ENCODE results near the gene TMEM191B. TPM values are rescaled to one million over a fixed set of nuclear protein-coding genes. Genes with fewer than 3 reads are reported as not detected.
"Not testable (repeated sequence)": the region's sequence is repeated elsewhere in the genome, so short reads cannot be mapped to it uniquely, and the experiment has no call there.

The TMEM191B gene
- 1 to 10 TPM in 1 of 3 donors, not detected in 2; 2.9 TPM for total RNA-seq
- long read RNA-seq, donor 1, result 0 reads
- long read RNA-seq, donor 2, partial matches to known transcripts, result 1 of 1 reads
- long read RNA-seq, donor 2, other reads (novel, unspliced or antisense), result 0 of 1 reads

- H3K9me3 ChIP-seq; H3K4me1 ChIP-seq (ENCODE audit: low read depth); H3K4me3 ChIP-seq; H3K36me3 ChIP-seq (ENCODE audit: low read depth); intact Hi-C loops (cut with DNase I, micrococcal nuclease); DNase-seq: not testable (repeated sequence)
- peak; percentile 10 for ATAC-seq
Measured at GRCh38 chr22:18527752-18528596, at the start of gene TMEM191B. Gene TMEM191B (plus strand): TSS chr22:18527802. CDS start chr22:18527981, 179 bp downstream.

GRCh38 chr22:18496227-18496626 lies 31.4 kb upstream of the TMEM191B start:
- intact Hi-C loops (cut with DNase I, micrococcal nuclease), result not testable (repeated sequence)

GRCh38 chr22:18511327-18511726 lies 16.3 kb upstream of the TMEM191B start:
- intact Hi-C loops (cut with DNase I, micrococcal nuclease); DNase-seq; H3K4me1 ChIP-seq (ENCODE audit: low read depth); H3K9me3 ChIP-seq; ATAC-seq; H3K36me3 ChIP-seq (ENCODE audit: low read depth); H3K4me3 ChIP-seq: not testable (repeated sequence)

More at GRCh38 chr22:18496227-18496626, 31.4 kb upstream of the TMEM191B start:
- not testable (repeated sequence) for H3K4me1 ChIP-seq (ENCODE audit: low read depth); H3K4me3 ChIP-seq; ATAC-seq; DNase-seq; H3K9me3 ChIP-seq; H3K36me3 ChIP-seq (ENCODE audit: low read depth)

GRCh38 chr22:18512378-18512777 lies 15.2 kb upstream of the TMEM191B start:
- DNase-seq; intact Hi-C loops (cut with DNase I, micrococcal nuclease); H3K4me1 ChIP-seq (ENCODE audit: low read depth); H3K36me3 ChIP-seq (ENCODE audit: low read depth); H3K4me3 ChIP-seq; ATAC-seq; H3K9me3 ChIP-seq: not testable (repeated sequence)

- H3K4me1 ChIP-seq (ENCODE audit: low read depth); DNase-seq; H3K9me3 ChIP-seq; ATAC-seq; H3K36me3 ChIP-seq (ENCODE audit: low read depth); intact Hi-C loops (cut with DNase I, micrococcal nuclease); H3K4me3 ChIP-seq: not testable (repeated sequence)
Measured at GRCh38 chr22:18513454-18513853, 14.1 kb upstream of the TMEM191B start.

- H3K36me3 ChIP-seq (ENCODE audit: low read depth); DNase-seq; H3K4me1 ChIP-seq (ENCODE audit: low read depth); H3K9me3 ChIP-seq; intact Hi-C loops (cut with DNase I, micrococcal nuclease); ATAC-seq; H3K4me3 ChIP-seq: not testable (repeated sequence)
Measured at GRCh38 chr22:18518061-18518460, 9.5 kb upstream of the TMEM191B start, which contains the start of gene GGTLC3. Gene GGTLC3 (minus strand): TSS chr22:18518161. CDS start chr22:18517897, 264 bp downstream.

GRCh38 chr22:18522762-18523161 lies 4.8 kb upstream of the TMEM191B start:
- H3K9me3 ChIP-seq; H3K4me3 ChIP-seq; DNase-seq; H3K36me3 ChIP-seq (ENCODE audit: low read depth); ATAC-seq; H3K4me1 ChIP-seq (ENCODE audit: low read depth); intact Hi-C loops (cut with DNase I, micrococcal nuclease): not testable (repeated sequence)

- H3K36me3 ChIP-seq (ENCODE audit: low read depth); DNase-seq; intact Hi-C loops (cut with DNase I, micrococcal nuclease); H3K4me3 ChIP-seq; H3K4me1 ChIP-seq (ENCODE audit: low read depth); H3K9me3 ChIP-seq: not testable (repeated sequence)
- peak; percentile 45 for ATAC-seq
Measured at GRCh38 chr22:18523328-18523727, 4.3 kb upstream of the TMEM191B start.

GRCh38 chr22:18528597-18529415 lies 1.2 kb downstream of the TMEM191B start:
- DNase-seq, result peak; percentile 80 to 90 (median 84)
- H3K4me1 ChIP-seq (ENCODE audit: low read depth); H3K36me3 ChIP-seq (ENCODE audit: low read depth); intact Hi-C loops (cut with DNase I, micrococcal nuclease); H3K9me3 ChIP-seq; H3K4me3 ChIP-seq: not testable (repeated sequence)
- ATAC-seq, result peak; percentile 91

GRCh38 chr22:18529416-18530145 lies 2.0 kb downstream of the TMEM191B start:
- intact Hi-C loops (cut with DNase I, micrococcal nuclease), result not testable (repeated sequence)

GRCh38 chr22:18533633-18534032 lies 6.0 kb downstream of the TMEM191B start:
- H3K4me1 ChIP-seq (ENCODE audit: low read depth); DNase-seq; H3K9me3 ChIP-seq; intact Hi-C loops (cut with DNase I, micrococcal nuclease); ATAC-seq; H3K36me3 ChIP-seq (ENCODE audit: low read depth); H3K4me3 ChIP-seq: not testable (repeated sequence)

More at GRCh38 chr22:18529416-18530145, 2.0 kb downstream of the TMEM191B start:
- DNase-seq, result peak in 2 of 3 donors; percentile 30 to 43
- H3K36me3 ChIP-seq (ENCODE audit: low read depth); H3K4me3 ChIP-seq; H3K9me3 ChIP-seq; H3K4me1 ChIP-seq (ENCODE audit: low read depth): not testable (repeated sequence)
- peak; percentile 51 for ATAC-seq

- H3K9me3 ChIP-seq; H3K4me1 ChIP-seq (ENCODE audit: low read depth); intact Hi-C loops (cut with DNase I, micrococcal nuclease); H3K36me3 ChIP-seq (ENCODE audit: low read depth); ATAC-seq; DNase-seq; H3K4me3 ChIP-seq: not testable (repeated sequence)
Measured at GRCh38 chr22:18534315-18534714, 6.7 kb downstream of the TMEM191B start.

- DNase-seq; H3K36me3 ChIP-seq (ENCODE audit: low read depth); intact Hi-C loops (cut with DNase I, micrococcal nuclease); ATAC-seq; H3K4me3 ChIP-seq; H3K9me3 ChIP-seq; H3K4me1 ChIP-seq (ENCODE audit: low read depth): not testable (repeated sequence)
Measured at GRCh38 chr22:18539994-18540393, 12.4 kb downstream of the TMEM191B start.

All from mucosa of descending colon (tissue), 3 donors.